T-helper 1 cell (primary cell): ENCODE results near the gene SUPT7L.
"Not testable (repeated sequence)": the region's sequence is repeated elsewhere in the genome, so short reads cannot be mapped to it uniquely, and the experiment has no call there.

Experiments used
- DNase-seq, 5 donors: peaks; one replicate each; pipeline ENCODE4 v3.0.0-alpha.2; 2012 to 2020

SUPT7L gene

DNA sequence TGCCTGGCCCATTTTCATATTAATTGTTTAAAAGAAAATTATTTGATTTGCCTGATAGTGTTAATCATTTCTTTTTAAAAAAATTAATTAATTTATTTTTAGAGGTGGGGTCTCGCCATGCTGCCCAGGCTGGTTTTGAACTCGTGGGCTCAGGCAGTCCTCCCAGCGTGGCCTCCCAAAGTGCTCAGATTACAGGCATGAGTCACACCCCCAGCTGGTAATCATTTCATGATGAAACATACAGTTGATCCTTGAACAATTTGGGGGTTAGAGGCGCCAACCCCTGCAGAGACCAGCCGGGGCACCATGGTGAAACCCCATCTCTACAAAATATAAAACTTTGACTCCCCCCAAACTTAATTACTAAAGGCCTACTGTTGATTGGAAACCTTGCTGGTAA, 26.6 kb downstream of the SUPT7L start:
- DNase-seq, result no peak

DNA sequence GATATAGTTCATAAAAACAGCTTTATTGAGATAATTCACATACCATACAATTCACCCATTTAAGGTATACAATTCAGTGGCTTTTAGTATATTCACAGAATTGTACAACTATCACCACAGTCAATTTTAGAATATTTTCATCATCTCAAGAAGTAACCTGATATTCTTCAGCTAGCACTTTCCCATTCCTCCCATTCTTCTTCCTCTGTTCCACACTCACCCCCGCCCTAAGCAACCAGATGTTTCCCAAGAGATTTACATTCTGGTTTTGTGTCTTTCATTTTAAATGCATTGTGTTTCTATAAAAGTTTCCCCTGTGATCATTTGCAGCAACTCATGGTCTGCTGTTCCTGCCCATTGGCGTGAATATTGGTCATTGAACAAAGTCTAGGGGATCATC, 29.1 kb downstream of the SUPT7L start:
- no peak for DNase-seq

DNA sequence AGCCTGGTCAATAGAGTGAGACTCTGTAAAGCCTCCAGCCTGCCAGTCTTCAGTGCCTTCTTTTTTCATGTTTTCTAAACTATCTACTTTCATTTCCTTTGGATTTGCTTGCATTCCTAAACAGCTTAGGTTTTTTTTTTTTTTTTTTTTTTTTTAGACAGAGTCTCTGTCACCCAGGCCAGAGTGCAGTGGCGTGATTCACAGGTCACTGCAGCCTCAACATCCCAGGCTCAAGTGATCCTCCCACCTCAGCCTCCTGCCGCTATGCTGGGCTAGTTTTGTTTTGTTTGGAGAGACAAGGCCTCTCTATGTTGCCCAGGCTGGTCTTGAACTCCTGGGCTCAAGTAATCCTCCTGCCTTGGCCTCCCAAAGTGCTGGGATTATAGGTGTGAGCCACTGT, 33.2 kb downstream of the SUPT7L start:
- not testable (repeated sequence) for DNase-seq

DNA sequence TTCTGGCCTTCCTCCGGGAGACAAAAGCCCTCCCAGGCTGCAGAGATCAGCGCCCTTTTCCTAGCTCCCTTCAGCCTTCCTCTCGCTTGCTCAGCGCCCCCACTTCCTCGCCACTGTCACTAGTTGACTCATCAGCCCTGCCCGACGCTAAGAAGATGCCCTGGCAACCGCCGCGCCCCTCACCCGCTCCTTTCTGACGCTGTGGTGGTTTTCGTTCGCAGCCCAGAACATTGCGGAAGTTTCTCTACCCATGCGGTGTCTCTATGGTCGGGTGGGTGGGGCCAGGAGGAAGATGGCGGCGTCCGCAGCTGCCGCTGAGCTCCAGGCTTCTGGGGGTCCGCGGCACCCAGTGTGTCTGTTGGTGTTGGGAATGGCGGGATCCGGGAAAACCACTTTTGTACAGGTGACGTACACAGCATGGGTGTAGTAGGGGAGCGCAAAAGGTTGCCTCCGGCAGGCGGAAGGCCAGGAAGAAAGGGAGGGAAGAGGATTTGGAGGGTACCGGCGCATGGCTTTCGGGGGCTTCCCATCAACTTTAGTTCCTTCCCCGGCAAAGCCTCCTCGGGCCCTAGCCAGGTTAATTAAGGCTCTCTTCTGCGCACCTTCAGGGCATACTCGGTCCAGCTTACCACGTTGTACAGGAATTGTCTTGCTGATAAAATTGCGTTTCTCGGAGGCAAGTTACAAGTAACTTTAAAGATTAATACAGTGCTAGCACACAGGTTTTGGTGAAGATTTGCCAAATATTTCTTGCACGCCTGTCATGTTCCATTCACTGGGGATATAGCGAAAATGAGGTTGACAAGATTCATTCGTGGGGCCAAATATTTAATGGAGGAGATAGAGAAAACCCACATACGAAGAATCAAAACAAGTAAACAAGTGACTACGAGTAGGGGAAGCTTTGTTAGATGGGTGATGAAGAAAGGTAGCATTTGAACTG, 34.4 kb downstream of the SUPT7L start, which contains the start of the genes CCDC121 and GPN1:
Gene CCDC121, minus strand, starts transcription at position 246 of the 943 bp plus-strand sequence. CDS start 1,213 bp downstream, outside the sequence.
Gene GPN1, plus strand, starts transcription at position 284 of the 943 bp plus-strand sequence. Its CDS starts 9 bp downstream, at position 293.
- peak; percentile 84 to 96 (median 91) for DNase-seq

DNA sequence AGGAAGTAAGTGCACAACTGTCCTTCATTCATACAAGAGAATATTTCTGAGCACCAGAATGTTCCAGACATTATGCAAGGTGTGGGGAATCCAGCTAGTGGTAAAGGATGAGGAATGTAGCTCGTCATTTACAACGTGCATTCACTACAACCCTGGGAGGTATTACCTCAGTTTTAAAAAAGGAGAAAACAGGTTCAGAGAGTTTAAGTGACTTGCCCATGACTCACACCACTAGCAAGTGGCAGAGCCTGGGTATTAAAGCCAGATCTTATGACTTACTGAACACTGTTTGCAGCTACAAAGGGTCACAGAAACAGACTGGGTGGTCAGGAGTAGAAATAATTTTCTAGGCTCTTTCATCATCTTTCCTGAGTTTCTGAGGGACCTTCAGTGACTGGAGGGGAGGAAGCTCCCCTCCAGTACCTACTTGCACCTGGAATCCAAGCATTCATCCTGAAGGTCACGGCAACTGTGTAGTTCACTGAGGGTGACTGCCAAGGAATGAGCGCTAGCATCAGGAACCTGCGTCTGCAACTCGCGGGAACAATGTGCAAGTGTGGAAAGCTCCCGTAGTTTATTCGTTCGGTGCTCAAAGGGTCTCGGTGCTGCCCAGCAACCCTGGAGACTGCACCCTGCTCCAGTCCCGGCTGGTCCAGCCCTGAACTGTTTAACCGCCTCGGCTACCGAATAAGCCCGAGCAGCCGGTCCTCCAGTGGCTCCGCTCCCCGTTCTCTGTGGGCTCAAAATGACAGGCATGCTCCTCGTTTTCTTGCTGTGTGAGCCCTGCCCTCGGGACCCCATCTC, 35.2 kb downstream of the SUPT7L start:
- peak in 1 of 5 donors; percentile 7 for DNase-seq

DNA sequence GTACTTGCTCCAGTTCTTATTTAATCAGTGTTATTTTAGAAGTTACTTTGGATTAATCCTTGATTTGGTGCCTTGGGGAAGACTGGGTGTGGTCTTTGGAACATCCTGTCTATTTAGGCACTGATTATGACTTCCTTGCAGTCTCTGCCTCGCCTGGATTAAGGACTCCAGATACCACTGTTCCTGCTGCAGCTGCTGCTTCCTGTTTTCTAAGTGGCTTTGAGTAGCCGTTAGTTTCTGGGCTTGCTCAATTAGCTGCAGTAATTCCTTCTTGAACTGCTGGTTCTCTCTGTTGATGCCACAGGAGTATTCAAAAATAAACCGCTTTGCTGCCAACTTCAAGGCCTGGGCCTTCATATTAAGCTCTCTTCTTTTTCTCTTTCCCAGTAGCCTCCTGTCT, 36.5 kb downstream of the SUPT7L start:
- not testable (repeated sequence) for DNase-seq

DNA sequence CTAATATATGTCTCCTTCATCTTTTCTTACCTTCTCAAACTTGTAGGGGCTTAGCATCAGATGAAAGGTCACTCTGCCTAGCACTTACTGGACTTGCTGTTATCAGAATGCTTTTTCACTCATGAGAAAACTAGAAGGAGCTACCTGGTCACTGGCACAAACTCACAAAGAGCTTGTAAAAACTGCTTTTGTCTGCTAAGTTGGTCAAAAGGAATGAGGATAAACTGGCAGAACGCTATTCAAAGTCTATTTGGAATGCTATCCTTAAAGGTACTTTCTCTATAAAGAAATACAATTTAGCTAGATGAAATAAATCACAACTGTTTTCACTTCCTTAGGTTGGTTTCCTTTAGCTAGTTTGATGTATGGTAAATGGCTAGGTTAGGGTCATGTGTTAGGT, 37.1 kb downstream of the SUPT7L start:
- DNase-seq, result not testable (repeated sequence)

DNA sequence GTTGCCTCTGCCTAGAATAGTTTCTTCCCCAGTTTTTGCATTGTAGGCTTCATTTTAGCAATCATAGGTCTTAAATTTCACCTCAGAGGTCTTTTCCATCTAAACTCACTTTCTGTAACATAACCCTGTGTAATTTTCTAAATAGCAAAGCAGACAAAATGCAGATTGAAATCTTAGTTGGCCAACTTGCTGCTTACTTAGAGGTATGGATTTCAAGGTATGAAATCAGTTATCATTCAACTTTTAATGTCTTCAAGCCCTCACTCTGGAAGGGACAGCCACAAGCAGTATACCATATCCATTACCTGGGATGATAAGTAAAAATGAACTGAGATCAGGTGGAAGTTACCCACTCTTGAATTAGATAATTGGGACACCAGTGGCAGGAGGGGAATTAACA, 38.5 kb downstream of the SUPT7L start:
- no peak for DNase-seq

DNA sequence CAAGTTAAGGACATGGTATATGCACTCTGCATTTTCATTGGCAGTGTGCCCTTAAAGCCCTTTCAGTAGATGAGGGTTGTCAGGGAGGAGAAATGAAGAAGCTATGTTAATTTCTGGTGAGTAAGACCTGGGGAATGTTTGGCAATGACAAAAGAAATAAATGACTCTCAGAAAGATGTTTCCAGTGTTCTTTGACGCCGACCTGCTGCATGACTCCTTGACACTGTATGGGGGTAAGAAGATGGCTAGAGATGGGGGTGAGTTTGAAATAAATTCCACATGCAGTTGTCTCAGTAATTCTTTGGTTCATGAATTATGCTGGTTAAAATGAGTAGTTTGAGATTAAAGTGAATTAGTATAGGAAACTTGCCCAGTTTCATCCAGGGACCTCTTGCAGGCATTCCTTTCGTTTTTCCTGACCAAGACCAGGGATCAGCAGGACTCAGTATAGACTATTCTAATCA, 40.5 kb downstream of the SUPT7L start:
- DNase-seq, result no peak

DNA sequence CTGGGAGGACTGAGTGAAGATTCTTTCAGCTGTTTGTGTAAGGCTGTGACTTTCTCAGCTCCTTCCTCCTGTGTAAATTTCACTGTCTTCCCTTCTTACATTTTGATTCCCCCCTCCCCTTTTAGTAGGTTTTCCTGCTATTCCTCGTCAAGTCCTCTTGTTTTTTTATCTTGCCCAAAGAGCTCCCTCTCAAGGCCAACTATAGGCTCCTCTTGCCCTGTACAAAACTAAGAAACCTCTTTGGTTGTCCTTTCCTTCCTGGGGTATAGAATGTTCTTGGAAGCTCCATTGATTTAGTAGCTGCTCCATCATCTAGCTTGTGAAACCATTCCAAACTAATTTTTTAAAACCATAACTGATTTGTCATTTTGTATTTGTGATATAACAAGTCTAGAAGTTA, 41.9 kb downstream of the SUPT7L start:
- no peak for DNase-seq

DNA sequence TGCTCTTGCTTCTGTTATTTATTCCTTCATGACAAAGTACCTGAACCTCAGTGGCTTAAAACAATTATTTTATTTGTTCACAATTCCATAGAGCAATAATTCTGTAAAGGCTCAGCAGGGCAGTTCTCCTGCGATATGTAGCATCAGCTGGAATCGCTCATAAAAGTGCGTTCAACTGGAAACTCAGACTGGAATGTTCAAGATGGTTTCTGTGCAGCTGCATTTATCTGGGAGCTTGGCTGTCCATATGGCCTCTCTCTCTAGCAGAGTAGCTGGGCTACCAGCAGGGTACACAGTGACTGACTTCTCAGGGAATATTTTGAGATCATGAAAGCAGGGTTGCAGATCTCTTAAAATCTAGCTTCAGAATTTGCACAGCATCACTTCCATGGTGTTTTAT, 48.1 kb downstream of the SUPT7L start:
- no peak for DNase-seq

DNA sequence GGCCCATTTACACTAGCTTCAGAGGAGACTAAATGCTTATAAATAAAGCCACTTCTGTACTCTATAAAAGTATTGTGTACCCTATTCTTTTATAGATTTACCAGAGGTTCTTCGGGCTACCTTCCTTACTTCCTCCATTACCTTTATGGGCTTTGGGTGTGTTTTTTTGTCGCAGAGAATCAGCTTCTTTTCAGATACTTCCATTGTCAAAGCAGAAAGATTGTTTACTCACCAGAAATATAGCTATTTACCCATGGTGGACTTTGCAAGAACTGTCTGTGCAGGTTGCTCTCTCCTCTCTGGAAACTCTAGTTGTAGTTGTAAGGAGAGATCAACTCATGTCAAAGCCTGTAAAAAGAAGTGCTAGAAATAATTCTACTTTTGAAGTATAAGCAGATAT, 49.4 kb downstream of the SUPT7L start:
- DNase-seq, result no peak

DNA sequence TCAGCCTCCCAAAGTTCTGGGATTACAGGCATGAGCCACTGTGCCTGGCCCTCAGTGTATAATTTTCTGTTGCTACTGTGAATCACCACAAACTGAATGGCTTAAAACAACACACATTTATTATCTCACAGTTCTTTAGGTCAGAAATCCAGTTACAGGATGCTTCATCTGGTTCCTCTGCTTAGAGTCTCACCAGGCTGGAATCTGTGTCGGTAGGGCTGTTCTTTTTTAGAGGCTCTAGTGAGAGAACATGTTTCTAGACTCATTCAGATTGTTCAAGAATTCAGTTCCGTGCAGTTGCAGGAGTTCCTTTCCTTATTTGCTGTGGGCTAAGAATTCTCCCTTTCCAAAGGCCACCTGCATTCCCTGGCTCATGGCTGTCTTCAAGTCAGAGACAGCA, 56.8 kb downstream of the SUPT7L start:
- no peak for DNase-seq
